ENCODE data around the gene ALK. TPM values are rescaled to one million over a fixed set of nuclear protein-coding genes. Genes with fewer than 3 reads are reported as not detected.

ALK gene
- total RNA-seq, 1 experiment from 2014 or later, result 0.07 TPM

GRCh38 chr2:29797916-29798315 is 123.5 kb downstream of the ALK start:
- no peak for TF ChIP-seq CTCF (IDR thresholded peaks at IDR 0.05; ENCODE audit: unreplicated experiment)

GRCh38 chr2:29796446-29796845 is 124.9 kb downstream of the ALK start:
- H3K27me3 Mint-ChIP-seq (ENCODE audit: insufficient read depth, unreplicated experiment), result peaks cover 67% of the 10 kb centered on the region
- H3K27ac Mint-ChIP-seq (ENCODE audit: low read depth, unreplicated experiment), result no peak overlapping the region
- H3K4me1 Mint-ChIP-seq (ENCODE audit: insufficient read depth, unreplicated experiment), result no peaks in the 10 kb centered on the region
- DNase-seq (ENCODE audit: unreplicated experiment), result no peak
- no peak overlapping the region for H3K4me3 Mint-ChIP-seq (ENCODE audit: unreplicated experiment)
- CTCF ChIA-PET, result no interaction called here
- H3K36me3 Mint-ChIP-seq (ENCODE audit: insufficient read depth, unreplicated experiment), result no peaks in the 10 kb centered on the region
- BruUV-seq (replicated peaks), result no TSS peak
- H3K9me3 Mint-ChIP-seq (ENCODE audit: unreplicated experiment), result peaks cover 6% of the 10 kb centered on the region
- no peak for TF ChIP-seq CTCF (IDR thresholded peaks at IDR 0.05; ENCODE audit: unreplicated experiment)
- POLR2A ChIA-PET, result no interaction called here
- intact Hi-C loops (cut with micrococcal nuclease), result no loop called here

More at GRCh38 chr2:29797916-29798315, 123.5 kb downstream of the ALK start:
- DNase-seq (ENCODE audit: unreplicated experiment), result no peak
- Mint-ChIP-seq H3K9me3 (ENCODE audit: unreplicated experiment) (peaks cover 6% of the 10 kb centered on the region), H3K4me1 (ENCODE audit: insufficient read depth, unreplicated experiment) (no peaks in the 10 kb centered on the region), H3K4me3 (ENCODE audit: unreplicated experiment) (no peak overlapping the region), H3K36me3 (ENCODE audit: insufficient read depth, unreplicated experiment) (no peaks in the 10 kb centered on the region), H3K27ac (ENCODE audit: low read depth, unreplicated experiment) (no peak overlapping the region), H3K27me3 (ENCODE audit: insufficient read depth, unreplicated experiment) (peaks cover 61% of the 10 kb centered on the region)
- BruUV-seq (replicated peaks), result no TSS peak
- intact Hi-C loops (cut with micrococcal nuclease), result no loop called here
- ChIA-PET CTCF (interaction anchor here (0.6 to 0.8 kb wide), 2 partner anchors 430 to 805 kb away, joined by 4 to 6 read pairs; no protein-coding TSS in a partner anchor), POLR2A (no interaction called here)

- Mint-ChIP-seq H3K4me3 (ENCODE audit: unreplicated experiment) (no peak overlapping the region), H3K27me3 (ENCODE audit: insufficient read depth, unreplicated experiment) (peaks cover 60% of the 10 kb centered on the region), H3K36me3 (ENCODE audit: insufficient read depth, unreplicated experiment) (no peaks in the 10 kb centered on the region), H3K4me1 (ENCODE audit: insufficient read depth, unreplicated experiment) (no peaks in the 10 kb centered on the region), H3K9me3 (ENCODE audit: unreplicated experiment) (peaks cover 6% of the 10 kb centered on the region), H3K27ac (ENCODE audit: low read depth, unreplicated experiment) (no peak overlapping the region)
- POLR2A ChIA-PET, result no interaction called here
- no TSS peak for BruUV-seq (replicated peaks)
- intact Hi-C loops (cut with micrococcal nuclease), result no loop called here
- DNase-seq (ENCODE audit: unreplicated experiment), result no peak
- no peak for TF ChIP-seq CTCF (IDR thresholded peaks at IDR 0.05; ENCODE audit: unreplicated experiment)
- CTCF ChIA-PET, result no interaction called here
These were observed 131.4 kb downstream of the ALK start for GRCh38 chr2:29789911-29790485.

- no peak for DNase-seq (ENCODE audit: unreplicated experiment)
- Mint-ChIP-seq H3K4me1 (ENCODE audit: insufficient read depth, unreplicated experiment) (no peaks in the 10 kb centered on the region), H3K27ac (ENCODE audit: low read depth, unreplicated experiment) (no peak overlapping the region), H3K36me3 (ENCODE audit: insufficient read depth, unreplicated experiment) (no peaks in the 10 kb centered on the region), H3K27me3 (ENCODE audit: insufficient read depth, unreplicated experiment) (peaks cover 56% of the 10 kb centered on the region), H3K4me3 (ENCODE audit: unreplicated experiment) (no peak overlapping the region), H3K9me3 (ENCODE audit: unreplicated experiment) (no peaks in the 10 kb centered on the region)
- TF ChIP-seq CTCF (IDR thresholded peaks at IDR 0.05; ENCODE audit: unreplicated experiment), result no peak
- BruUV-seq (replicated peaks), result no TSS peak
- ChIA-PET POLR2A (no interaction called here), CTCF (interaction anchor here (0.6 kb wide), 2 partner anchors 560 to 1596 kb away, joined by 3 read pairs; no protein-coding TSS in a partner anchor)
- intact Hi-C loops (cut with micrococcal nuclease), result no loop called here
These were observed 133.6 kb downstream of the ALK start for GRCh38 chr2:29787473-29788465.

Data from MCF 10A (cell line).